Hepatocyte (in vitro differentiated cells): ENCODE results near the gene SYNRG. TPM values are rescaled to one million over a fixed set of nuclear protein-coding genes. Genes with fewer than 3 reads are reported as not detected.
A peak's percentile ranks its signal among the peaks of the same experiment; 100 is the strongest.

Source experiments
- DNase-seq: peaks from one replicate; pipeline ENCODE4 v3.0.0-alpha.2; 2016; ENCODE audit warnings: low spot score
- H2AFZ ChIP-seq: fragments of 200-600 bp; sonication (generic); 2 replicates; pipeline ENCODE4 v1.6.0; 2016; ENCODE audit warnings: antibody characterized with exemption, mild to moderate bottlenecking
- H3K27ac ChIP-seq: fragments of 200-600 bp; sonication (generic); 2 replicates; pipeline ENCODE4 v1.5.1; 2016; ENCODE audit warnings: mild to moderate bottlenecking
- H3K27me3 ChIP-seq: fragments of 200-600 bp; sonication (generic); 2 replicates; pipeline ENCODE4 v1.6.1; 2016
- H3K36me3 ChIP-seq: fragments of 200-600 bp; sonication (generic); replicated peaks from 2 replicates; pipeline ENCODE4 v1.5.1; 2016; ENCODE audit warnings: low read depth; ENCODE audit not compliant: insufficient read depth
- H3K4me1 ChIP-seq: fragments of 200-600 bp; sonication (generic); 2 replicates; pipeline ENCODE4 v1.5.1; 2016; ENCODE audit warnings: mild to moderate bottlenecking, moderate library complexity; ENCODE audit not compliant: insufficient read depth
- H3K4me2 ChIP-seq: fragments of 200-600 bp; sonication (generic); 2 replicates; pipeline ENCODE4 v1.6.0; 2016
- H3K4me3 ChIP-seq: fragments of 200-600 bp; sonication (generic); 2 replicates; pipeline ENCODE4 v1.5.1; 2016; ENCODE audit warnings: mild to moderate bottlenecking
- H3K79me2 ChIP-seq: fragments of 200-600 bp; sonication (generic); 2 replicates; pipeline ENCODE4 v1.6.0; 2017; ENCODE audit warnings: mild to moderate bottlenecking
- H3K9me2 ChIP-seq: fragments of 200-600 bp; sonication (generic); replicated peaks from 2 replicates; pipeline ENCODE4 v1.6.0; 2017; ENCODE audit warnings: mild to moderate bottlenecking; ENCODE audit not compliant: insufficient read depth
- H3K9me3 ChIP-seq: fragments of 200-600 bp; sonication (generic); 2 replicates; pipeline ENCODE4 v1.5.1; 2016; ENCODE audit warnings: low read depth, mild to moderate bottlenecking
- H4K20me1 ChIP-seq: fragments of 200-600 bp; sonication (generic); 2 replicates; pipeline ENCODE4 v1.6.0; 2016; ENCODE audit warnings: mild to moderate bottlenecking; ENCODE audit not compliant: insufficient read depth, poor library complexity, severe bottlenecking
- EZH2 ChIP-seq: fragments of 200-600 bp; sonication (generic); IDR thresholded peaks from 2 replicates; pipeline ENCODE4 v1.6.1; 2016; ENCODE audit warnings: antibody characterized with exemption, mild to moderate bottlenecking, borderline replicate concordance
- EZH2phosphoT487 ChIP-seq: fragments of 200-600 bp; sonication (generic); IDR thresholded peaks from one replicate; pipeline ENCODE4 v1.6.1; 2018; ENCODE audit warnings: antibody characterized with exemption, mild to moderate bottlenecking, low read depth, moderate library complexity; ENCODE audit not compliant: unreplicated experiment, severe bottlenecking
- WGBS: methylation state at CpG from one replicate; pipeline ENCODE4 v1.1.6; 2016; ENCODE audit warnings: low lambda C conversion rate; ENCODE audit errors: missing lambda C conversion rate; 5-methylcytosine and 5-hydroxymethylcytosine counted together
- polyA plus RNA-seq: library from polyadenylated mRNA; unstranded; fragments of >200 nt; fragmentation: Nextera tagmentation; extraction: Ambion mirVana; gene quantifications from 2 replicates; pipeline ENCODE4 v1.2.1, GENCODE V29; 2016
- total RNA-seq: library from RNA; depleted of rRNA; stranded (reverse); fragments of >200 nt; gene quantifications from 2 replicates; pipeline ENCODE4 v1.2.3, GENCODE V29; 2014
- TF ChIP-seq, protein P1 (sequence below): fragments of 200-600 bp; sonication (generic); IDR thresholded peaks from 2 replicates; pipeline ENCODE4 v1.5.1; 2016; ENCODE audit warnings: antibody characterized with exemption, mild to moderate bottlenecking; ENCODE audit not compliant: poor library complexity

The SYNRG gene
- total and polyA plus RNA-seq, 2 experiments from 2014 or later: 20.7 to 21.6 TPM

DNA sequence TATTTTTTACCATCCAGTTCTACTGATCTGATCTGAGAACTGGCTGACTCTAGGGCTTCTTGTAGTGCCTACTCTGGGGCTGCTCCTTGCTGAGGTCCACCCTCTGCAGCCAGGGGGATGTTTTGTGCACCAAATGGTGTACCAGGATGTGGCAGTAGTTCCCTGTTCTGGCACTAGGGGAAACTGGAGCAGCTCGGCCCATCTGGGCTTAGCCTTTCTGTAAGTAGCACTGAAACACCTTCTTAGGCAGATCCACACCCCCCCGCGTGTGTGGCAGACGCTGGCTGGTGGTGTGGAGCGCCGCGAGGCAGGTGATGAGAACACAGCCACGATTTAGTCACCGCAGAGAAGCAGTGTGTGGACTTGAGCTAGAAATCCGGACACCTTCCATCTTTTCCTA, 102.5 kb downstream of the SYNRG start:
- Histone ChIP-seq H3K27me3 (no peaks in the 10 kb centered on the region), H3K79me2 (peaks cover 57% of the 10 kb centered on the region), H3K4me1 (peaks cover 7% of the 10 kb centered on the region), H3K36me3 (no peaks in the 10 kb centered on the region), H3K4me2 (no peak overlapping the region), H4K20me1 (no peaks in the 10 kb centered on the region), H3K4me3 (no peak overlapping the region), H3K27ac (no peak overlapping the region), H3K9me3 (no peaks in the 10 kb centered on the region), H2AFZ (no peak overlapping the region), H3K9me2 (no peaks in the 10 kb centered on the region)
- DNase-seq: peak; percentile 34
- 65% methylated on average over 10 of the region's 10 CpGs for WGBS
- no peak for TF ChIP-seq EZH2phosphoT487
- TF ChIP-seq, protein P1, sequence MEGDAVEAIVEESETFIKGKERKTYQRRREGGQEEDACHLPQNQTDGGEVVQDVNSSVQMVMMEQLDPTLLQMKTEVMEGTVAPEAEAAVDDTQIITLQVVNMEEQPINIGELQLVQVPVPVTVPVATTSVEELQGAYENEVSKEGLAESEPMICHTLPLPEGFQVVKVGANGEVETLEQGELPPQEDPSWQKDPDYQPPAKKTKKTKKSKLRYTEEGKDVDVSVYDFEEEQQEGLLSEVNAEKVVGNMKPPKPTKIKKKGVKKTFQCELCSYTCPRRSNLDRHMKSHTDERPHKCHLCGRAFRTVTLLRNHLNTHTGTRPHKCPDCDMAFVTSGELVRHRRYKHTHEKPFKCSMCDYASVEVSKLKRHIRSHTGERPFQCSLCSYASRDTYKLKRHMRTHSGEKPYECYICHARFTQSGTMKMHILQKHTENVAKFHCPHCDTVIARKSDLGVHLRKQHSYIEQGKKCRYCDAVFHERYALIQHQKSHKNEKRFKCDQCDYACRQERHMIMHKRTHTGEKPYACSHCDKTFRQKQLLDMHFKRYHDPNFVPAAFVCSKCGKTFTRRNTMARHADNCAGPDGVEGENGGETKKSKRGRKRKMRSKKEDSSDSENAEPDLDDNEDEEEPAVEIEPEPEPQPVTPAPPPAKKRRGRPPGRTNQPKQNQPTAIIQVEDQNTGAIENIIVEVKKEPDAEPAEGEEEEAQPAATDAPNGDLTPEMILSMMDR: peak; percentile 28

DNA sequence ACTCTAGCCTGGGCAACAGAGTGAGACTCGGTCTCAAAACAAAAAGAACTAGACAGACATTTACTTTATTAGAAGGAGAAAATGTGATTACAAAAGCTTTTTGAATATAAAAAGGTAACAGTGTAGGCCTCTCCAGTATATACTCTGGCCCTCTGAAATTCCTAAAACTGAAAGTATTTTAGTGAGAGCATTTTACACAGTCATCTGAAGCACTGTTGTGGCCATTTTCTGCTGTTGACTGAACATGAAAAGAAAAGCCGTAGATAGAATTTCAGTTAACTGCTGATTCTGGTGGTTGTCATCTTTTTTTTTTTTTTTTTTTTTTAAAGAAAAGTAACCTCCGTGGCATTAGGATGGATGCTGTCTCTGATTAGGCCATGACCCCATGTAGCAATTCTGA, 103.9 kb downstream of the SYNRG start:
- H3K27ac ChIP-seq: no peak overlapping the region
- H3K36me3 ChIP-seq: no peaks in the 10 kb centered on the region
- WGBS: 94% methylated on average over 3 of the region's 3 CpGs
- H3K4me2 ChIP-seq: no peak overlapping the region
- no peak overlapping the region for H2AFZ ChIP-seq
- TF ChIP-seq EZH2: no peak
- no peak for TF ChIP-seq EZH2phosphoT487
- TF ChIP-seq, protein P1: no peak
- no peaks in the 10 kb centered on the region for H3K9me3 ChIP-seq
- H3K4me1 ChIP-seq: peaks cover 8% of the 10 kb centered on the region
- peaks cover 70% of the 10 kb centered on the region for H3K79me2 ChIP-seq
- DNase-seq: no peak
- no peak overlapping the region for H3K4me3 ChIP-seq
- no peaks in the 10 kb centered on the region for H3K27me3 ChIP-seq
- no peaks in the 10 kb centered on the region for H4K20me1 ChIP-seq
- H3K9me2 ChIP-seq: no peaks in the 10 kb centered on the region

GRCh38 chr17:37503148-37503547, 106.1 kb downstream of the SYNRG start:
- H3K27me3 ChIP-seq: no peaks in the 10 kb centered on the region
- TF ChIP-seq EZH2 (no peak), EZH2phosphoT487 (no peak)
- TF ChIP-seq, protein P1: no peak
- H3K9me3 ChIP-seq: no peaks in the 10 kb centered on the region
- H3K36me3 ChIP-seq: no peaks in the 10 kb centered on the region
- H3K4me2 ChIP-seq: no peak overlapping the region
- H3K9me2 ChIP-seq: no peaks in the 10 kb centered on the region
- peaks cover 83% of the 10 kb centered on the region for H3K79me2 ChIP-seq
- DNase-seq: no peak
- peaks cover 8% of the 10 kb centered on the region for H3K4me1 ChIP-seq
- no peak overlapping the region for H3K27ac ChIP-seq
- H3K4me3 ChIP-seq: no peak overlapping the region
- 96% methylated on average over 6 of the region's 6 CpGs for WGBS
- no peak overlapping the region for H2AFZ ChIP-seq
- no peaks in the 10 kb centered on the region for H4K20me1 ChIP-seq
